Skeletal muscle tissue (tissue), 4 donors: ENCODE data around the gene SHFL. TPM values are rescaled to one million over a fixed set of nuclear protein-coding genes. Genes with fewer than 3 reads are reported as not detected.
A peak's percentile ranks its signal among the peaks of the same experiment; 100 is the strongest.

Source experiments
- H3K27ac ChIP-seq: one replicate; pipeline ENCODE4 v1.7.0; 2013; ENCODE audit warnings: mild to moderate bottlenecking, low read depth, low read length, inconsistent platforms
- H3K27me3 ChIP-seq, 3 donors: one replicate each; pipeline ENCODE4 v1.7.0; 2013; ENCODE audit warnings: low read length in 3 of 3; ENCODE audit not compliant: control insufficient read depth in 3 of 3, insufficient read depth in 3 of 3
- H3K36me3 ChIP-seq, 3 donors: one replicate each; pipeline ENCODE4 v1.7.0; 2013; ENCODE audit warnings: low read length in 3 of 3; ENCODE audit not compliant: control insufficient read depth in 3 of 3, insufficient read depth in 3 of 3
- H3K4me1 ChIP-seq, 3 donors: one replicate each; pipeline ENCODE4 v1.7.0; 2013; ENCODE audit warnings: low read length in 3 of 3, mild to moderate bottlenecking in 3 of 3; ENCODE audit not compliant: control insufficient read depth in 3 of 3, insufficient read depth in 3 of 3
- H3K4me3 ChIP-seq, 3 donors: one replicate each; pipeline ENCODE4 v1.7.0; 2013; ENCODE audit warnings: low read length in 3 of 3
- H3K9ac ChIP-seq, 3 donors: one replicate each; pipeline ENCODE4 v1.7.0; 2013; ENCODE audit warnings: low read length in 3 of 3, mild to moderate bottlenecking in 3 of 3, moderate library complexity in 2 of 3, low read depth in 1 of 3
- H3K9me3 ChIP-seq, 3 donors: one replicate each; pipeline ENCODE4 v1.7.0; 2013; ENCODE audit warnings: low read length in 3 of 3; ENCODE audit not compliant: control insufficient read depth in 3 of 3
- total RNA-seq: library from RNA; depleted of rRNA; stranded (reverse); fragments of >200 nt; gene quantifications from one replicate; pipeline ENCODE4 v1.2.3, GENCODE V29; 2014
- donor health status: Osteomylitis.

Gene SHFL
- total RNA-seq, 1 donor from 2014 or later: 5.2 TPM

DNA sequence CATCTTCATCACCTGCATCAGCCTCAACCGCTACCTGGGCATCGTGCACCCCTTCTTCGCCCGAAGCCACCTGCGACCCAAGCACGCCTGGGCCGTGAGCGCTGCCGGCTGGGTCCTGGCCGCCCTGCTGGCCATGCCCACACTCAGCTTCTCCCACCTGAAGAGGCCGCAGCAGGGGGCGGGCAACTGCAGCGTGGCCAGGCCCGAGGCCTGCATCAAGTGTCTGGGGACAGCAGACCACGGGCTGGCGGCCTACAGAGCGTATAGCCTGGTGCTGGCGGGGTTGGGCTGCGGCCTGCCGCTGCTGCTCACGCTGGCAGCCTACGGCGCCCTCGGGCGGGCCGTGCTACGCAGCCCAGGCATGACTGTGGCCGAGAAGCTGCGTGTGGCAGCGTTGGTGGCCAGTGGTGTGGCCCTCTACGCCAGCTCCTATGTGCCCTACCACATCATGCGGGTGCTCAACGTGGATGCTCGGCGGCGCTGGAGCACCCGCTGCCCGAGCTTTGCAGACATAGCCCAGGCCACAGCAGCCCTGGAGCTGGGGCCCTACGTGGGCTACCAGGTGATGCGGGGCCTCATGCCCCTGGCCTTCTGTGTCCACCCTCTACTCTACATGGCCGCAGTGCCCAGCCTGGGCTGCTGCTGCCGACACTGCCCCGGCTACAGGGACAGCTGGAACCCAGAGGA, 28.0 kb downstream of the SHFL start:
- Histone ChIP-seq H3K9ac (peak overlapping the region in 1 of 3 donors; percentile 33), H3K36me3 (peaks cover 48 to 60% (median 60%) of the 10 kb centered on the region in 3 donors), H3K4me3 (no peak overlapping the region), H3K27ac (no peak overlapping the region), H3K4me1 (peaks cover 25 to 56% (median 28%) of the 10 kb centered on the region in 3 donors), H3K27me3 (no peaks in the 10 kb centered on the region), H3K9me3 (no peaks in the 10 kb centered on the region)

DNA sequence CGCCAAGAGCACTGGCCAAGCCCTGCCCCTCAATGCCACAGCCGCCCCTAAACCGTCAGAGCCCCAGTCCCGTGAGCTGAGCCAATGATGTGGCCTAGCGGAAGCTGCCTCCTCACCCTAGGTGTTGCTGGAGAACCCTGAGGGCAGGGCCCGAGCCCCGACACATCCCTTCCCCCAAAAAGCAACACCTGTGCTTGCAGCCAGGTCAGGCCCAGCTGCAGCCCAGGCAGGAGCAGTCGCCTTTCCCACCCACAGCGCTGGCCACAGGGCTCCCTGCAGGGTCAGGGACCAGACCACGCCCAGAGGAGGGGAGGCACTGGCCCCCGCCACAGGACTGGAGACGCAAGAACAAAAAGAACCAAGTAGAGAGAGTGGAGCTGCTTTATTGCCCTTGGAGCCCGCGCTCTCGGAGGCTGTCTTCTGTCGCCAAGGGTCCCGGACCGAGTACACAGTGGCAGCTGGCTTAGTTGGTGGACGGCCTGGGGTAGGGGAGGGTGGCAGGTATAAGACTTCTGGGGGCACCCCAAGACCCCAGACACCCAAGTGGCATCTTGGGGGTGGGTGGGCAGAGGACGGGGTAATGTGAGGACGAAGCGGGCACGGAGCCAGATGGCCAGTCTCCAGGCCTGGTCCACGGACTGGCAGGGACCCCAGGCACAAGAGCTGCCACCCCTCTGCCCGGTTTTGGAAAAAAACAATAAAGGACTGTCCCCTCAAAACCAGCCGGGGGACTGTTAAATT, 28.7 kb downstream of the SHFL start:
- Histone ChIP-seq H3K27me3 (no peaks in the 10 kb centered on the region), H3K27ac (peak overlapping the region; percentile 51), H3K36me3 (peaks cover 41 to 55% (median 53%) of the 10 kb centered on the region in 3 donors), H3K9ac (peak overlapping the region in 1 of 3 donors; percentile 33), H3K9me3 (no peaks in the 10 kb centered on the region), H3K4me3 (no peak overlapping the region), H3K4me1 (peaks cover 29 to 62% (median 31%) of the 10 kb centered on the region in 3 donors)

DNA sequence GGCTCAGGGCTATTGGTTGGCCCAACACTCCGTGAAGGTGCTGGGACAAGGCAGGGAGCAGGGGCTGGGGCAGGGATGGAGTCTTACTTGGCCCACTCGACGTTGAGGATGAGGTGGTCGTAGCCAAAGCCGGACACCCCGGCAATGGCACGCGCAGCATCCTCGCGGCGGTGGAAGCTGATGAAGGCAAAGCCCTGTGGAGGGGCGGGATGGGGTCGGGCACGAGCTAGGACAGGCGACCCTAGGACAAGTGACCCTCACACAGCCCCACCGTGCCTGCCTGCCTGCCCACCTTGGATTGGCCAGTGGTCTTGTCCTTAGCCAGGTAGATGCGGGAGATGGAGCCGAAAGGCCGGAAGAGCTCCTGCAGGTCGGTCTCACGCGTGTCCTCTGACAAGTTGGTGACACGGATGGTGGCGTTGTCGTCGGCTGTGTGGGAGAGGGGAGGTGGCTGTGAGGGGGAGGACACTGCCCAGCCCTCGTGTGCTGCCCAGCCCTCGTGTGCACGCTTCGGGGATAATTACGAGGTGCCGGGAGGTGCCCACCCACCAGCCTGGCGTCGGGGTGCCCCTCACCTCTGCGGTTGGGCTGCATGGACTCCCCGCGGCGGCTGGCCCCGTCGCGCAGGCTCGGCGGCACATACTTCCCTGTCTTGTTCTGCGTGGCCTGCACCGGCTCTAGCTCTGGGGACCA, 29.4 kb downstream of the SHFL start:
- Histone ChIP-seq H3K36me3 (peaks cover 33 to 49% (median 46%) of the 10 kb centered on the region in 3 donors), H3K27me3 (no peaks in the 10 kb centered on the region), H3K4me1 (peaks cover 29 to 64% (median 31%) of the 10 kb centered on the region in 3 donors), H3K4me3 (no peak overlapping the region), H3K9me3 (no peaks in the 10 kb centered on the region), H3K9ac (peak overlapping the region in 1 of 3 donors; percentile 45), H3K27ac (peak overlapping the region; percentile 51)

DNA sequence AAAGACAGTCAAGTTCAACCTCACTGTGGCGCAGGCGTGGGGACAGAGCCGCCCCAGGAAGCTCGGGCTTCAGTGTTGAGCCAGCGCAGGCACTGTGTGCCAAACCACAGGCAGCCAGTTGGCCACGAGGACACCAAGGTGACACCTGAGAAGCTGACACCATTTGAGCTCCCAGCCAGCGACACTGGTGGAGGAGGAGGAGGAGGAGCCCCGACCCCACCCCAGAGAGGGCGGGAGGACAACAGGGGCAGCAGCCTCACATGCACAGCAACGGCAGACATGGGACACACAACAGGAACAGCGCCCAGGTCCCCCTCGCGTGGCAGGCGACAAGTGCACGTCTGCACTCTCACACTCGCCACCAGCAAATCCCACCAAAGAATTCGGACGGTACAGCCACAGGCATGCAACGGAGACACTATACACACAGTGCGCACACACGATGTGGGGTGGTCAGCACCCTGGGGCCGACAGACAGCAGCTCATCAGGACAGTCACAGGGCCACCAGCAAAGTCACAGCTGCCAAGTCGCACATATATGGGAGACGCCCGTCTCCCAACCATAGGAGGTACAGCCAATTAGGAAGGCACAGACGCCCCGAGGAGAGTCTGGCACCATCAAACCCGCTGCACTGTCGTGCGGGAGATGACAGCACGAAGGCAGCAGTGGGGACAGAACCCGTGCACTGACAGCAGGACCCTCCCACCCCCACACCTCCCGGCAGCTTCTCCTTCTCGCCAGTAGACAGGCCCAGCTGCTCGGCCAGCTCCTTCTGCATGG, 30.2 kb downstream of the SHFL start:
- Histone ChIP-seq H3K4me3 (peak overlapping the region; percentile 16 to 41 (median 40)), H3K36me3 (peaks cover 27 to 42% (median 39%) of the 10 kb centered on the region in 3 donors), H3K4me1 (peaks cover 29 to 64% (median 31%) of the 10 kb centered on the region in 3 donors), H3K27me3 (no peaks in the 10 kb centered on the region), H3K9me3 (no peaks in the 10 kb centered on the region), H3K9ac (peak overlapping the region; percentile 32 to 51 (median 45)), H3K27ac (peak overlapping the region; percentile 51)

DNA sequence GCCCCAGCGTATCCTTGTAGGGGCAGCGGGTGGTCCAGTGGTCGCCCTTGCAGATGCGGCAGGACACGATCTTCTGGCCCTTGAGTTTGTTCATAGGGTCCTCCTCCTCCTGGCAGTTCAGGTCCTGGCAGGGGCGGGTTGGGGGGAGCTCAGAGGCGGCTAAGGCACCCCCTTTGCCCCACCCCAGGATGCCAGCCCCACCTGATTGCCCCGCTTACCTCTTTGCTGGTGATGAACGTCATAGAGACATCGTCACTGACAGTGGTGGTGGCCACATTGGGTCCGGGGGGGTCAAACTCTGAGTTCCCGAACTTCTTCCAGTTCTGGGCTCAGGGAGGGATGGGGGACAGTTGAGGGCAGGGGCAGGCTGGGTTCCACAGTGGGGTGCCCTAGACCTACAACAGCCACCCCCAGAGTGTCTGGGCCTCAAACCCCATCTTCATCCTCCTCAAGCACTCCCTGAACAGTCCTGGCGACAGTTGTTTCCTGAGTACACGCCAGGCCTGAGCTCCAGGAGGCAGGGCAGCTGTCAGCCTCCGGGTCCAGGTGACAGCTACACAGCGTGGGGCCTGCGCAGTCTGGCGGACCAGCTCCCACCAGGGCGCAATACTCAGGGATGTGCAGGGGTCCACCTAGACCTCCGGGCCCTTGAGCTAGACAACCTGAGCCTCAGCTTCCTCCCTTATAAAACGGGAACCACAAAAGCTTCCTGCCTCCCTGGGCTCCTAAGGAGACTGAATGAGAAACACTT, 30.9 kb downstream of the SHFL start:
- no peak overlapping the region for H3K27ac ChIP-seq
- no peak overlapping the region for H3K9ac ChIP-seq
- H3K36me3 ChIP-seq: peaks cover 25 to 38% (median 35%) of the 10 kb centered on the region in 3 donors

DNA sequence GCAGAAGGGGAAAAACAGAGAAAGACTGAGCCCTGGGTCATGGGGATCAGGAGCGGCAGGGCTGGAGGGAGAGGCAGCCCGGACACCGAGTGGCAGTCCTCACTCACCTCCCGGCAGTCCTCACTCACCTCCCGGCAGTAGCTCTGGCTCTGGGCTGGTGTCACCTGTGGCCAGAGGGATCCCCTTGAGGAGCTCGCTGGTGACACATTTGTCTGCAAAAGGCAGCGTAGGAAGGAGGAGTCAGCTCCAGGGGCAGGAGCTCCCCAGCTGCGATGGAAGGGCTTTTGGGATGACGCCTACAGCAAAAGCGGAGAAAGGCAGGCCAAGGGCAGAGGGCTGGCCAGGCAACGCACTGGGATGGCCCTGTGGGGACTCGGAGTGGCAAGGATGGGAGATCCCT, 32.8 kb downstream of the SHFL start:
- H3K9ac ChIP-seq: peak overlapping the region; percentile 96 to 97 (median 97)
- no peaks in the 10 kb centered on the region for H3K27me3 ChIP-seq
- no peaks in the 10 kb centered on the region for H3K9me3 ChIP-seq
- peaks cover 27 to 55% (median 31%) of the 10 kb centered on the region in 3 donors for H3K4me1 ChIP-seq
- peak overlapping the region; percentile 85 for H3K27ac ChIP-seq
- H3K4me3 ChIP-seq: peak overlapping the region; percentile 96 to 97 (median 96)
- peaks cover 25 to 36% (median 35%) of the 10 kb centered on the region in 3 donors for H3K36me3 ChIP-seq

More for the DNA sequence above, 30.9 kb downstream of the SHFL start:
- Histone ChIP-seq H3K4me3 (no peak overlapping the region), H3K9me3 (no peaks in the 10 kb centered on the region), H3K27me3 (no peaks in the 10 kb centered on the region), H3K4me1 (peaks cover 29 to 64% (median 31%) of the 10 kb centered on the region in 3 donors)

DNA sequence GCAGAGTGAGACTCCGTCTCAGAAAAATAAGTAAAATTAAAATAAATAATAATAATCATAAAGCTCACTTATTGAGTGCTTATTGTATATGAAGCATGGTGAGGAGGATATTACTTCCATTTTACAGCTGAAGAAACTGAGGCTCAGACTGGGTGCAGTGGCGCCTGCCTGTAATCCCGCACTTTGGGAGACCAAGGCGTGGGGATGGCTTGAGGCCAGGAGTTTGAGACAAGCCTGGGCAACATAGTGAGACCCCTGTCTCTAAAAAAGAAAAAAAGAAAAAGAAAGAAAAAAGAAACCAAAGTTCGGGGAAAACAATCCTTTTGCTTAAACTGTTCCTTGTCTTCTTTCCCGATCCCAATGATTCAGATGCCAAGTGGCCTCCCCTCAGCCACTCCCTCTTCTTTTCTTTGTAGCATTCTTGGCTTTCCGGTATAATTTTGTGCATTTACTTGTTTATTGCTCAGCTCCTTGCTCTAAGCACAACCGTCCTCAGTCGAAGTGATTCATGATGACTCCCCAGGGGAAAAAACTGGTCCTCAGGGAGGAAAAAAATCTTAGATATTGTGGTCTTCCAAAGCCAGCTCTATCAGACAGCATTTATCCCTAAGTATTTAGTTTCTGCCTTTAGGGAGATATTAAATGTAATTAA, 34.5 kb downstream of the SHFL start:
- no peaks in the 10 kb centered on the region for H3K9me3 ChIP-seq

DNA sequence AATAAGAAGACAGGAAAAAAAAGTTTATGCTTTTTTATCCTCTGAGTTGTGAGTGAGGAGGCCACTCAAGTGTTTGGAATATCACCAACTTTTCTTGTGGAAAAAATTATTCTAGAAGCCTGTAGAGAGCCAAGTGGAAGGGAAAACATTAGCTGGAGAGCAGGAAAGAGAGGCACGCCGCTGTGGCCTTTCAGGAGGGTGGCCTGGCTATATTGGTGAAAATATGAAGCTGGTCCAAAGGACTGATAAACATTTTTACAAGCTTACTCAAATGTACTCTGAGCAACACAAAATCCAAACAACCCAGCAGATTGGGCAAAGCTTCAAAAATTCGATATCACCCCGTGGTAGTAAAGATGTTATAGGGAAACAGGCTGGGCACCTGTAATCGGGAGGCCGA, 35.9 kb downstream of the SHFL start:
- H3K27ac ChIP-seq: no peak overlapping the region
- H3K27me3 ChIP-seq: no peaks in the 10 kb centered on the region
- no peak overlapping the region for H3K9ac ChIP-seq

More for the DNA sequence above, 34.5 kb downstream of the SHFL start:
- H3K27ac ChIP-seq: no peak overlapping the region
- peak overlapping the region in 1 of 3 donors; percentile 14 for H3K9ac ChIP-seq
- H3K27me3 ChIP-seq: no peaks in the 10 kb centered on the region
- peaks cover 20 to 27% (median 20%) of the 10 kb centered on the region in 3 donors for H3K36me3 ChIP-seq
- no peak overlapping the region for H3K4me3 ChIP-seq
- H3K4me1 ChIP-seq: peaks cover 19 to 40% (median 23%) of the 10 kb centered on the region in 3 donors

More for the DNA sequence above, 35.9 kb downstream of the SHFL start:
- Histone ChIP-seq H3K4me3 (no peak overlapping the region), H3K4me1 (peaks cover 10 to 28% (median 12%) of the 10 kb centered on the region in 3 donors), H3K9me3 (no peaks in the 10 kb centered on the region), H3K36me3 (peaks cover 8 to 14% (median 8%) of the 10 kb centered on the region in 3 donors)
